Esophagus squamous epithelium (tissue), 5 donors: Measurements from ENCODE around the gene TBC1D1. TPM values are rescaled to one million over a fixed set of nuclear protein-coding genes. Genes with fewer than 3 reads are reported as not detected.
A peak's percentile ranks its signal among the peaks of the same experiment; 100 is the strongest.

Experiments
- DNase-seq: peaks from one replicate; lab custom pipeline; 2025; lab: John Stamatoyannopoulos, UW
- H3K27ac ChIP-seq, 4 donors: fragments of 200-600 bp; sonication (generic); one replicate each; pipeline ENCODE4 v1.5.1; 2016 to 2019; ENCODE audit warnings: mild to moderate bottlenecking in 1 of 4
- H3K27me3 ChIP-seq, 4 donors: fragments of 200-600 bp; sonication (generic); 1 replicate in 3 of 4; 2 replicates in 1 of 4; pipeline versions ENCODE4 v1.5.1 to v1.6.0; 2017 to 2021; ENCODE audit warnings: antibody characterized with exemption in 1 of 4
- H3K36me3 ChIP-seq, 3 donors: fragments of 200-600 bp; sonication (generic); one replicate each; pipeline ENCODE4 v1.5.1; 2016 to 2019
- H3K4me1 ChIP-seq, 3 donors: fragments of 200-600 bp; sonication (generic); one replicate each; pipeline ENCODE4 v1.5.1; 2017 to 2019
- H3K4me3 ChIP-seq, 4 donors: fragments of 200-600 bp; sonication (generic); 1 replicate in 3 of 4; 2 replicates in 1 of 4; pipeline ENCODE4 v1.5.1; 2016 to 2019; ENCODE audit warnings: mild to moderate bottlenecking in 2 of 4, moderate library complexity in 1 of 4
- H3K9me3 ChIP-seq, 3 donors: fragments of 200-600 bp; sonication (generic); one replicate each; pipeline ENCODE4 v1.5.1; 2016 to 2019
- CTCF ChIP-seq, 6 experiments: fragments of 450-650 bp in 4 of 6; fragments of 200-600 bp in 2 of 6; sonication (generic) in 2 of 6; IDR thresholded peaks; one replicate each; pipeline ENCODE4 v1.5.1; 2016 to 2019; ENCODE audit warnings: antibody characterized with exemption in 6 of 6, mild to moderate bottlenecking in 4 of 6, moderate library complexity in 4 of 6
- POLR2A ChIP-seq, 4 donors: fragments of 450-650 bp; IDR thresholded peaks; one replicate each; pipeline ENCODE4 v1.6.1; 2017; ENCODE audit warnings: antibody characterized with exemption in 4 of 4, mild to moderate bottlenecking in 4 of 4, moderate library complexity in 3 of 4
- WGBS, 2 donors: methylation state at CpG; one replicate each; pipeline ENCODE4 v1.1.5; 2018; 5-methylcytosine and 5-hydroxymethylcytosine counted together
- intact Hi-C: fragments of 100-400 bp; cut with DNase I; formaldehyde crosslinking; loops from one replicate; pipeline ENCODE4 v1.15.0; 2022
- total RNA-seq, 4 donors: library from RNA; depleted of rRNA; stranded (reverse); fragments of >200 nt; gene quantifications; one replicate each; pipeline ENCODE4 v1.1.0, GENCODE V29; 2016
- donor health status: DM: yes; HTN: yes; CAD: no.

Gene TBC1D1
- total RNA-seq, 4 donors from 2014 or later = 6.9 to 44.6 (median 25.6) TPM

DNA sequence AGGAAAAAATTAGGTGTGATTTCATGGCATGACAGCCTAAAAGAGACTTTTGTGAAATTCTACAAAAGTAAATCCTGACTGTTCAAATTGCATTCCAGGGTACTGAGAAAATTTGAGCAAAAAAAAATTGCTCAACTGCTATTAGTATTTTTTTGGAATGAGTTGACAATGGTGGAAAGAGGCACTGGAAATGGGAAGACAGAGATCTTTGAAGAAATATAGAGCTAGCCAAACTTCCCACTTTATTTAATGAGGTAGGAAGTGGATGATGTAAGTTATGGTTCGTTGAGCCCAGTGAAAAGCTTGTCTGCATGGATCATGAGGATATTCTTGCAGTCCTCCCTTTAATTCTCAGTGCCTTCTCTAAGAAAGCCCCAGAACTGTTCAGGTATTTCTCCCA lies 253.1 kb downstream of the TBC1D1 start:
- H3K27me3 ChIP-seq = no peaks in the 10 kb centered on the region
- peaks cover 0 to 17% (median 0%) of the 10 kb centered on the region in 3 donors for H3K36me3 ChIP-seq
- H3K27ac ChIP-seq = peak overlapping the region in 1 of 4 donors; percentile 30
- no peak for DNase-seq
- TF ChIP-seq CTCF (IDR thresholded peaks at IDR 0.05) = no peak
- no peak for TF ChIP-seq POLR2A (IDR thresholded peaks at IDR 0.05)
- intact Hi-C loops = no loop called here
- no peak overlapping the region for H3K4me3 ChIP-seq
- no peaks in the 10 kb centered on the region for H3K9me3 ChIP-seq
- H3K4me1 ChIP-seq = peaks cover 5 to 13% (median 7%) of the 10 kb centered on the region in 3 donors
- WGBS, 2 donors = 36 to 37% methylated on average over 1 of the region's 1 CpG

DNA sequence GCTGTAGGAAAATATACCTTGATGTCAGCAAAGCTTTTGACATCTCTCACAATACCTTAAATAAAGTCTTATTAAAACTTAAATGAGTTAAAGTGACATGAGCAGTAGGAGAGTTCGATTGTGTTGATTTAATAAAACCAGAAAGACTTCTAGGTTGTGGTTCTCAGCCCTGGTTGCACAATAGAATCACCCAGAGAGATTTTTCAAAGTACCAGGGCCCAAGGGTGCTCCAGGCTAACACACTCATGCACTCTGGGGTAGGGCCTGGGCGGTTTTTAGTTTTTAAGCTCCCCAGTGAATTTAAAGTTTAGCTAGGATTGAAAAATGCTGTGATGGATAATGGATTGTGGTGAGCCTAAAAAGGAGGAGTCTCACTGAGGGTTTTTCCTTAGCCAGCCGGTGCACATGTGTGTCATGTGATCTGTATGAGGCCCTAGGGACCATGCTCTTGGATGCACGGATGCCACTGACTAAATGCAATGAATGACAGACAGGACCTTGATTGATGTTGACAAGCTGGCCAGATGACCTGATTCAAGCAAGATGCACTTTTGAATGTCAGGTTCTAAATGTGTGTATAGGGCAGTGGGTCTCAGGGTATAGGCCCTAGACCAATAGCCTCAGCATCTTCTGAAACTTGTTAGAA lies 254.3 kb downstream of the TBC1D1 start:
- intact Hi-C loops = no loop called here
- Histone ChIP-seq H3K4me3 (no peak overlapping the region), H3K4me1 (peaks cover 5 to 20% (median 7%) of the 10 kb centered on the region in 3 donors), H3K36me3 (peaks cover 0 to 5% (median 0%) of the 10 kb centered on the region in 3 donors), H3K27me3 (no peaks in the 10 kb centered on the region), H3K9me3 (no peaks in the 10 kb centered on the region), H3K27ac (no peak overlapping the region)
- DNase-seq = no peak
- TF ChIP-seq CTCF (IDR thresholded peaks at IDR 0.05) (no peak), POLR2A (IDR thresholded peaks at IDR 0.05) (no peak)
- 65 to 72% methylated on average over 4 of the region's 4 CpGs for WGBS, 2 donors

GRCh38 chr4:38145741-38146140 lies 254.9 kb downstream of the TBC1D1 start:
- Histone ChIP-seq H3K36me3 (no peaks in the 10 kb centered on the region), H3K4me3 (no peak overlapping the region), H3K9me3 (no peaks in the 10 kb centered on the region), H3K4me1 (peaks cover 5 to 21% (median 7%) of the 10 kb centered on the region in 3 donors), H3K27me3 (no peaks in the 10 kb centered on the region), H3K27ac (no peak overlapping the region)
- WGBS, 2 donors = 70 to 76% methylated on average over 4 of the region's 4 CpGs
- TF ChIP-seq POLR2A (IDR thresholded peaks at IDR 0.05) = no peak
- no peak for TF ChIP-seq CTCF (IDR thresholded peaks at IDR 0.05)
- no peak for DNase-seq
- intact Hi-C loops = no loop called here

- H3K4me1 ChIP-seq = peaks cover 5 to 21% (median 7%) of the 10 kb centered on the region in 3 donors
- no peak for DNase-seq
- H3K27ac ChIP-seq = no peak overlapping the region
- no peak overlapping the region for H3K4me3 ChIP-seq
- TF ChIP-seq CTCF (IDR thresholded peaks at IDR 0.05) = no peak
- TF ChIP-seq POLR2A (IDR thresholded peaks at IDR 0.05) = no peak
- H3K9me3 ChIP-seq = no peaks in the 10 kb centered on the region
- WGBS, 2 donors = 72 to 75% methylated on average over 2 of the region's 2 CpGs
- intact Hi-C loops = no loop called here
- H3K36me3 ChIP-seq = no peaks in the 10 kb centered on the region
- no peaks in the 10 kb centered on the region for H3K27me3 ChIP-seq
Measured at GRCh38 chr4:38146383-38146782, 255.5 kb downstream of the TBC1D1 start.

DNA sequence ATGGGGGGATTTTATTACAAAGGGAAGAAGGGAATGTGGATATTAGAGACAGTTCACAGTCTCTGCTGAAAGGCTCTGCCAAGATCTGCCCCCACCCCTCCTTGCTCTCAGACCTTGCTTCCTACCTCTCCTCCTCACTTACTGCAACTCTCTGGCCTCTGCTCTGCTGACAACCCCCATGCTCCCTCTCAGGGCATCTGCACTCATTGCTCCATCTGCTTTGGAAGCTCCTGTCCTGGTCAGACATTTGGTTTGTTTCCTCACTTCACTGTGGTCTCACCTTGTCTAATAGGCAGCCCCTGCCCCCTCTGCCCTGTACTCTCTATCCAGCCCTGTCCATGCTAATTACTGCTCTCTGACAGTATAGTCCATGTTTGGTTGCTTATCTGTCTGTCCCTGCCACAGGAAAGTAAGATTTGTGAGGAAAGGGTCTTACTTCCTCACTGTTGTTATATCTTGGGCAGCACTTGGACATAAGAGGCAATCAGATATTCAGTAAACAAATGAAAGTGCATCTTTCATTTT lies 258.6 kb downstream of the TBC1D1 start:
- no peaks in the 10 kb centered on the region for H3K27me3 ChIP-seq
- no peak overlapping the region for H3K4me3 ChIP-seq
- H3K36me3 ChIP-seq = no peaks in the 10 kb centered on the region
- intact Hi-C loops = no loop called here
- H3K27ac ChIP-seq = peak overlapping the region in 2 of 4 donors; percentile 54 to 58
- no peaks in the 10 kb centered on the region for H3K9me3 ChIP-seq
- H3K4me1 ChIP-seq = peaks cover 8 to 46% (median 12%) of the 10 kb centered on the region in 3 donors
- DNase-seq = no peak
- TF ChIP-seq CTCF (IDR thresholded peaks at IDR 0.05) (no peak), POLR2A (IDR thresholded peaks at IDR 0.05) (no peak)
